ENCODE results near the gene BCL2L2.

BCL2L2 gene

GRCh38 chr14:23299986-23300686, 6.5 kb upstream of the BCL2L2 start:
- no peak for DNase-seq
- Histone ChIP-seq H3K27me3 (replicated peaks; ENCODE audit: control insufficient read depth, insufficient read depth, low read length, poor library complexity, severe bottlenecking) (no peaks in the 10 kb centered on the region), H3K9me3 (ENCODE audit: control insufficient read depth, low read length) (no peaks in the 10 kb centered on the region), H3K36me3 (ENCODE audit: control insufficient read depth, insufficient read depth, low read length) (no peaks in the 10 kb centered on the region), H3K4me1 (ENCODE audit: control insufficient read depth, insufficient read depth, low read length, poor library complexity, severe bottlenecking) (peaks cover 13% of the 10 kb centered on the region), H3K4me3 (ENCODE audit: insufficient read depth, low read depth, low read length, poor library complexity, severe bottlenecking) (peak overlapping the region; percentile 67), H3K27ac (ENCODE audit: insufficient read depth, low read length, poor library complexity, severe bottlenecking) (peak overlapping the region; percentile 90)

- H3K9me3 ChIP-seq (ENCODE audit: control insufficient read depth, low read length): no peaks in the 10 kb centered on the region
- peak overlapping the region; percentile 90 for H3K27ac ChIP-seq (ENCODE audit: insufficient read depth, low read length, poor library complexity, severe bottlenecking)
- DNase-seq: no peak
- no peaks in the 10 kb centered on the region for H3K27me3 ChIP-seq (replicated peaks; ENCODE audit: control insufficient read depth, insufficient read depth, low read length, poor library complexity, severe bottlenecking)
- H3K36me3 ChIP-seq (ENCODE audit: control insufficient read depth, insufficient read depth, low read length): no peaks in the 10 kb centered on the region
- H3K4me1 ChIP-seq (ENCODE audit: control insufficient read depth, insufficient read depth, low read length, poor library complexity, severe bottlenecking): peaks cover 11% of the 10 kb centered on the region
- H3K4me3 ChIP-seq (ENCODE audit: insufficient read depth, low read depth, low read length, poor library complexity, severe bottlenecking): peak overlapping the region; percentile 67
Measured at GRCh38 chr14:23300687-23301223, 5.9 kb upstream of the BCL2L2 start.

- DNase-seq: peak; percentile 92 to 94 (median 94)
- peaks cover 2% of the 10 kb centered on the region for H3K27me3 ChIP-seq (replicated peaks; ENCODE audit: control insufficient read depth, insufficient read depth, low read length, poor library complexity, severe bottlenecking)
- peaks cover 11% of the 10 kb centered on the region for H3K4me1 ChIP-seq (ENCODE audit: control insufficient read depth, insufficient read depth, low read length, poor library complexity, severe bottlenecking)
- H3K4me3 ChIP-seq (ENCODE audit: insufficient read depth, low read depth, low read length, poor library complexity, severe bottlenecking): peak overlapping the region; percentile 76
- H3K27ac ChIP-seq (ENCODE audit: insufficient read depth, low read length, poor library complexity, severe bottlenecking): peak overlapping the region; percentile 90
- H3K9me3 ChIP-seq (ENCODE audit: control insufficient read depth, low read length): no peaks in the 10 kb centered on the region
- H3K36me3 ChIP-seq (ENCODE audit: control insufficient read depth, insufficient read depth, low read length): no peaks in the 10 kb centered on the region
Measured at GRCh38 chr14:23301288-23301968, 5.2 kb upstream of the BCL2L2 start.

GRCh38 chr14:23301969-23302289, 4.7 kb upstream of the BCL2L2 start:
- Histone ChIP-seq H3K4me3 (ENCODE audit: insufficient read depth, low read depth, low read length, poor library complexity, severe bottlenecking) (peak overlapping the region; percentile 76), H3K36me3 (ENCODE audit: control insufficient read depth, insufficient read depth, low read length) (no peaks in the 10 kb centered on the region), H3K27ac (ENCODE audit: insufficient read depth, low read length, poor library complexity, severe bottlenecking) (peak overlapping the region; percentile 90), H3K9me3 (ENCODE audit: control insufficient read depth, low read length) (no peaks in the 10 kb centered on the region), H3K4me1 (ENCODE audit: control insufficient read depth, insufficient read depth, low read length, poor library complexity, severe bottlenecking) (peaks cover 11% of the 10 kb centered on the region), H3K27me3 (replicated peaks; ENCODE audit: control insufficient read depth, insufficient read depth, low read length, poor library complexity, severe bottlenecking) (peaks cover 7% of the 10 kb centered on the region)
- DNase-seq: no peak

- peak; percentile 77 to 83 (median 79) for DNase-seq
- Histone ChIP-seq H3K4me1 (ENCODE audit: control insufficient read depth, insufficient read depth, low read length, poor library complexity, severe bottlenecking) (peaks cover 11% of the 10 kb centered on the region), H3K9me3 (ENCODE audit: control insufficient read depth, low read length) (no peaks in the 10 kb centered on the region), H3K27me3 (replicated peaks; ENCODE audit: control insufficient read depth, insufficient read depth, low read length, poor library complexity, severe bottlenecking) (peaks cover 13% of the 10 kb centered on the region), H3K27ac (ENCODE audit: insufficient read depth, low read length, poor library complexity, severe bottlenecking) (peak within 1 kb of the TSS; percentile 90), H3K36me3 (ENCODE audit: control insufficient read depth, insufficient read depth, low read length) (no peaks in the 10 kb centered on the region), H3K4me3 (ENCODE audit: insufficient read depth, low read depth, low read length, poor library complexity, severe bottlenecking) (peak within 1 kb of the TSS; percentile 76)
Measured at GRCh38 chr14:23302290-23303225, 4.1 kb upstream of the BCL2L2 start, which contains the start of gene PPP1R3E. TSS of gene PPP1R3E (minus strand) at chr14:23302859. CDS start at chr14:23302576, 283 bp downstream.

GRCh38 chr14:23307146-23307530, 505 bp downstream of the BCL2L2 start:
- Histone ChIP-seq H3K4me1 (ENCODE audit: control insufficient read depth, insufficient read depth, low read length, poor library complexity, severe bottlenecking) (no peaks in the 10 kb centered on the region), H3K36me3 (ENCODE audit: control insufficient read depth, insufficient read depth, low read length) (no peaks in the 10 kb centered on the region), H3K27me3 (replicated peaks; ENCODE audit: control insufficient read depth, insufficient read depth, low read length, poor library complexity, severe bottlenecking) (peaks cover 17% of the 10 kb centered on the region), H3K9me3 (ENCODE audit: control insufficient read depth, low read length) (no peaks in the 10 kb centered on the region), H3K4me3 (ENCODE audit: insufficient read depth, low read depth, low read length, poor library complexity, severe bottlenecking) (no peak overlapping the region), H3K27ac (ENCODE audit: insufficient read depth, low read length, poor library complexity, severe bottlenecking) (no peak overlapping the region)
- DNase-seq: no peak

GRCh38 chr14:23307687-23308644, 1.3 kb downstream of the BCL2L2 start:
- Histone ChIP-seq H3K4me3 (ENCODE audit: insufficient read depth, low read depth, low read length, poor library complexity, severe bottlenecking) (no peak overlapping the region), H3K27me3 (replicated peaks; ENCODE audit: control insufficient read depth, insufficient read depth, low read length, poor library complexity, severe bottlenecking) (peaks cover 17% of the 10 kb centered on the region), H3K36me3 (ENCODE audit: control insufficient read depth, insufficient read depth, low read length) (no peaks in the 10 kb centered on the region), H3K9me3 (ENCODE audit: control insufficient read depth, low read length) (no peaks in the 10 kb centered on the region), H3K27ac (ENCODE audit: insufficient read depth, low read length, poor library complexity, severe bottlenecking) (no peak overlapping the region), H3K4me1 (ENCODE audit: control insufficient read depth, insufficient read depth, low read length, poor library complexity, severe bottlenecking) (no peaks in the 10 kb centered on the region)
- DNase-seq: no peak

GRCh38 chr14:23308721-23309445, 2.2 kb downstream of the BCL2L2 start:
- Histone ChIP-seq H3K4me1 (ENCODE audit: control insufficient read depth, insufficient read depth, low read length, poor library complexity, severe bottlenecking) (no peaks in the 10 kb centered on the region), H3K4me3 (ENCODE audit: insufficient read depth, low read depth, low read length, poor library complexity, severe bottlenecking) (no peak overlapping the region), H3K27me3 (replicated peaks; ENCODE audit: control insufficient read depth, insufficient read depth, low read length, poor library complexity, severe bottlenecking) (peaks cover 17% of the 10 kb centered on the region), H3K36me3 (ENCODE audit: control insufficient read depth, insufficient read depth, low read length) (no peaks in the 10 kb centered on the region), H3K9me3 (ENCODE audit: control insufficient read depth, low read length) (no peaks in the 10 kb centered on the region), H3K27ac (ENCODE audit: insufficient read depth, low read length, poor library complexity, severe bottlenecking) (no peak overlapping the region)
- no peak for DNase-seq
